BJ (cell line): Measurements from ENCODE around the gene AGER. TPM values are rescaled to one million over a fixed set of nuclear protein-coding genes. Genes with fewer than 3 reads are reported as not detected.

Experiments used
- CTCF ChIA-PET: fragments of 350-600 bp; formaldehyde crosslinking; extraction: SDS; loops from one replicate; lab custom pipeline; 2021; ENCODE audit warnings: antibody characterized with exemption, inconsistent platforms; lab: Yijun Ruan, JAX
- POLR2A ChIA-PET: fragments of 300-600 bp; sonication (Branson Sonifier 250); formaldehyde crosslinking; extraction: SDS; loops from one replicate; lab custom pipeline; 2021; ENCODE audit warnings: antibody characterized with exemption; lab: Charles Lee
- DNase-seq: peaks from one replicate; pipeline ENCODE4 v3.0.0-alpha.2; 2011; ENCODE audit warnings: low read depth
- H3K27me3 ChIP-seq: 2 replicates; pipeline ENCODE4 v1.6.0; 2011; ENCODE audit warnings: low read length; ENCODE audit not compliant: control insufficient read depth, insufficient read depth
- H3K36me3 ChIP-seq: 2 replicates; pipeline ENCODE4 v1.5.1; 2011; ENCODE audit warnings: low read length; ENCODE audit not compliant: control insufficient read depth, insufficient read depth
- H3K4me3 ChIP-seq: 2 replicates; pipeline ENCODE4 v1.5.1; 2011; ENCODE audit warnings: low read depth, mild to moderate bottlenecking, control low read depth, low read length
- polyA plus RNA-seq: library from polyadenylated mRNA; depleted of rRNA; stranded (reverse); fragments of >200 nt; gene quantifications from 2 replicates; pipeline ENCODE4 v1.2.3, GENCODE V29; 2011
- TF ChIP-seq, protein P1 (sequence below): IDR thresholded peaks from 2 replicates; pipeline ENCODE4 v1.5.1; 2011; ENCODE audit warnings: low read depth, mild to moderate bottlenecking, control low read depth, inconsistent platforms, low read length, moderate library complexity; ENCODE audit not compliant: insufficient read depth

The AGER gene
- polyA plus RNA-seq, 1 experiment = 2.6 TPM

DNA sequence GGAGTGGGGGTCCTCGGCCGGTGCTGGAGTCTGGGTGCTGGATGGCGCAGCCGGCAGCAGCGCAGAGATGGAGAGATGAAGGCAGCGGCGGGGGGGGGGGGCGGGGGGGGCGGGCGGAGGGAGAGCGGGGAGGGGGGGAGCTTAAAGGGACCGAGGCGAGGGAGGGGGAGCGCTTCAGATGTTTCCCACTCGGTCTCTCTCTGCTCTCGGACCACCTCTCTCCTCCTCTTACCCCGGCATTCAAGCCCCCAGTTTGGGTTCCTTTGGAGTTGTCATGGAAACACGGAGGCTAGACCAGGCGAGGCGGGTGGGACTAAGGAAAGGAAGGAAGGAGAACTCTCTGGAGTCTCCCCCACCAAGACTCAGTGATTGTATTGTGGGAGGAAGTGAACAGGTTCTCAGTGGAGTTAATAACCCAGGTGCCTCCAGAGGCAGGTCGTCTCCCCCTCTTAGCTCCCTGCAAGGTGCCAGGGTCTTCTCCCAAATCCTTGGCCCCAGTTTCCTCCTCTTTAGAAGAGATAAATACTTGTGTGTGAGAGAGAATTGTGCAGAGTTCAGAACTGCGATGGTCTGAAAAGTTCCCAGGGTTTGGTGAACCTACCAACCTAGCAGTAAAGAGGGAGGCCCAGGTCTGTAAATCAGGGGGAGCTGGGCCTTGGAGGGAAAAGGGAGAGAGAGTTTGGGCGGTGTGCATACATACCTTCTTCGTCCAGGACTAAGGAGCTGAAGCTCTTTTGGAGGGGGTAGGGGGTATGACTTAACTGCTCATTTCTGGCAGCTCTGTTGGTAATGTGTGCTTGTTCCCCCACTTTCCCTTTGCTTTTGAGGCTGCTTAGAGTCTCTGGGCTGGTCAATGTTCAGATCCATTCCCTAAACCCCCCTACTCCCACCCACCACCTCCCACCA, 31.9 kb downstream of the AGER start, which contains the start of gene PRRT1:
Gene PRRT1 (minus strand): TSS at position 77 of the 906 bp plus-strand sequence. CDS start 112 bp downstream, outside the sequence.
- ChIA-PET CTCF (interaction anchor here (2.1 to 3.4 kb wide), 2 partner anchors 22 to 34 kb away, joined by 11 to 16 read pairs; partner anchors contain the start of gene FKBPL), POLR2A (interaction anchor here (0.6 kb wide), 2 partner anchors 234 to 1969 kb away, joined by 3 to 7 read pairs; no protein-coding TSS in a partner anchor)
- H3K4me3 ChIP-seq = peak within 1 kb of the TSS; percentile 71
- H3K27me3 ChIP-seq = no peaks in the 10 kb centered on the region
- DNase-seq = no peak
- TF ChIP-seq, protein P1, sequence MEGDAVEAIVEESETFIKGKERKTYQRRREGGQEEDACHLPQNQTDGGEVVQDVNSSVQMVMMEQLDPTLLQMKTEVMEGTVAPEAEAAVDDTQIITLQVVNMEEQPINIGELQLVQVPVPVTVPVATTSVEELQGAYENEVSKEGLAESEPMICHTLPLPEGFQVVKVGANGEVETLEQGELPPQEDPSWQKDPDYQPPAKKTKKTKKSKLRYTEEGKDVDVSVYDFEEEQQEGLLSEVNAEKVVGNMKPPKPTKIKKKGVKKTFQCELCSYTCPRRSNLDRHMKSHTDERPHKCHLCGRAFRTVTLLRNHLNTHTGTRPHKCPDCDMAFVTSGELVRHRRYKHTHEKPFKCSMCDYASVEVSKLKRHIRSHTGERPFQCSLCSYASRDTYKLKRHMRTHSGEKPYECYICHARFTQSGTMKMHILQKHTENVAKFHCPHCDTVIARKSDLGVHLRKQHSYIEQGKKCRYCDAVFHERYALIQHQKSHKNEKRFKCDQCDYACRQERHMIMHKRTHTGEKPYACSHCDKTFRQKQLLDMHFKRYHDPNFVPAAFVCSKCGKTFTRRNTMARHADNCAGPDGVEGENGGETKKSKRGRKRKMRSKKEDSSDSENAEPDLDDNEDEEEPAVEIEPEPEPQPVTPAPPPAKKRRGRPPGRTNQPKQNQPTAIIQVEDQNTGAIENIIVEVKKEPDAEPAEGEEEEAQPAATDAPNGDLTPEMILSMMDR = no peak
- peaks cover 8% of the 10 kb centered on the region for H3K36me3 ChIP-seq

GRCh38 chr6:32151181-32151862, 32.7 kb downstream of the AGER start:
- CTCF ChIA-PET = interaction anchor here (2.1 to 3.4 kb wide), 2 partner anchors 22 to 33 kb away, joined by 11 to 16 read pairs; partner anchors contain the start of gene FKBPL
- no peak for DNase-seq
- POLR2A ChIA-PET = no interaction called here
- TF ChIP-seq, protein P1 = no peak
- peaks cover 6% of the 10 kb centered on the region for H3K36me3 ChIP-seq
- no peaks in the 10 kb centered on the region for H3K27me3 ChIP-seq
- peak overlapping the region; percentile 56 for H3K4me3 ChIP-seq

- CTCF ChIA-PET = interaction anchor here (2.1 to 3.4 kb wide), 2 partner anchors 20 to 32 kb away, joined by 11 to 16 read pairs; partner anchors contain the start of gene FKBPL
- TF ChIP-seq, protein P1 = no peak
These were observed 33.9 kb downstream of the AGER start for GRCh38 chr6:32149932-32150870.

GRCh38 chr6:32149092-32149755, 34.8 kb downstream of the AGER start:
- H3K27me3 ChIP-seq = no peaks in the 10 kb centered on the region
- no peak overlapping the region for H3K4me3 ChIP-seq
- H3K36me3 ChIP-seq = peaks cover 6% of the 10 kb centered on the region
- ChIA-PET CTCF (no interaction called here), POLR2A (no interaction called here)
- no peak for DNase-seq
- TF ChIP-seq, protein P1 = no peak

More at GRCh38 chr6:32149932-32150870, 33.9 kb downstream of the AGER start:
- DNase-seq = no peak
- Histone ChIP-seq H3K27me3 (no peaks in the 10 kb centered on the region), H3K4me3 (peak overlapping the region; percentile 10), H3K36me3 (peaks cover 6% of the 10 kb centered on the region)
- POLR2A ChIA-PET = no interaction called here
